Fibroblast of skin of back (primary cell): ENCODE results near the gene ZNF556. TPM values are rescaled to one million over a fixed set of nuclear protein-coding genes. Genes with fewer than 3 reads are reported as not detected.

ENCODE experiments used
- DNase-seq: peaks from one replicate; pipeline ENCODE4 v3.0.0-alpha.2; 2013
- polyA plus RNA-seq, 2 experiments: library from polyadenylated mRNA; unstranded; fragments of 120-200 nt; gene quantifications; one replicate each; pipeline ENCODE4 v1.2.1, GENCODE V29; 2013; ENCODE audit not compliant: insufficient read length in 2 of 2

ZNF556 gene
- 0.07 TPM for polyA plus RNA-seq (2013, experiment 1 of 2; ENCODE audit: insufficient read length)
- polyA plus RNA-seq (2013, experiment 2 of 2; ENCODE audit: insufficient read length): 0.04 TPM

DNA sequence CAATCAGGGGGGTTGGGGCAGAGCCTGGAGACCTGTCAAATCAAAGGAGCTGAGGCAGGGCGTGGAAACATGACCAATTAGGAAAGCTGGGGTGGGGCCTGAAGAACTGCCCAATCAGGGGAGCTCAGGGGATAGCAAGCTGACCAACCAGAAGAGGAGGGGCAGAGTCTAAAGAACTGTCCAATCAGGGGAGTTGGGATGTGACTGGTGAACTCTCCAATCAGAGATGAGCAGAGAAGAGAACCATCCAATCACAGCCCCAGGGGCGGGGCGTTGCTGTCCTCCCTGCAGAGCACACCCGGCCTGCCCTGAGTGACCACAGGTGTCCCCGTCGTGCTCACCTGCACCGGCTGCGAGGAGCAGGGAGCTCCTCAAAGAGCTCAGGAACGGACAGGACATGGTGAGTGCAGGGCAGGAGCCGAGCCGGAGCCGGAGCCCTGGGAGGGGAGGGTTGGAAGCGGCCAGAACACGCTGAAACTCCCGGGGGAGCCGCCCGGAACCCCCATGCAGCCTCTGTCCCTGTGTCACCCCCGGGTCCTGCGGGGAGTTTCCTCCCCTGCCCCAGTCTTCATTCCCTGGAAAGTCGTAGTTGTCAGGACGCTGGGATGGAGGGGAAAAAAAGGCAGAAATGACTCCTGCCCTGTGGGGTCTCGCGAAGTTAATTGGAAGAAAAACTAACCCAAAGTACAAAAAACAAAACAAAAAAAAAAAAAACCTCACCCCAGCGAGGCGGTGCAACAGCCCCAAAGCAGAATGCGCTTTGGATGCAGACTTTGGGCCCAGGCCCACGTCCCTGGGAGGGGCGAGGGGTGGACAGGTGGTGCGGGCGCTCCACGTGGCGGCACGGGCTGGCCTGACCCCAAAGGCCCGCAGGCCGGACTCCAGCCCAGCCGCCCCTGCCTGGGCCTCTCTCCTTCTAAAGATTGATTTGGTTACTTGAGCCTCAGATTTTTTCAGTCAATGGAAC is at the start of gene ZNF556:
TSS of gene ZNF556 (plus strand) at position 311 of the 967 bp plus-strand sequence. CDS start at position 398, 87 bp downstream.
- DNase-seq: no peak

DNA sequence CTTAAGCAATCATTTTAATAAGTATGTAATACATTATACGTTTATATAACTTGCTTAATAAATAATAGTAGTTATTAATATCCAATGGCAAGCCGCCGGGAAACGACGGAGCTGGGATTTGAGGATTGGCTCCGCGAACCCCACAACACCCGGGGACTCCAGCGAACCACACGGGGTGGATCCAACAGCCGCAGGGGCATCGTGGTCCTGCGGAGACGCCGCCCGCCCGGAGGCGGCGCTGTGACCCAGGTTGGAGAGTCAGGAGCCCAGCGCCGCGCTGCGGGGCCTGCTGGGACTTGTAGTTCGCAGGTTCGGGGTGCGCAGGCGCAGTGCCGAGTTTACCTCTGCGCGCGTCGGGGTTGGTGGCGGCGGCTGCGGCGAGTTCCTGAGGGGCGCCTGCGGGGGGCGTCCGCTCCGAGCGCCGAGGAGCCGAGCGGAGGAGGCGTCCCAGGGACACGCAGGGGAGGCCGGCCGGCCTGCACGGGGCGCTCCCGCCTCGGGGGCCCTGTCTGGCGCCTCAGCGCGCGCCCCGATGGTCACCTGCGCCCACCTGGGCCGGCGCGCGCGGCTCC is 47.5 kb upstream of the ZNF556 start, which contains the start of gene ZNF554:
TSS of gene ZNF554 (plus strand) at position 329 of the 572 bp plus-strand sequence. CDS start at position 533, 204 bp downstream.
- DNase-seq: peak; percentile 90

DNA sequence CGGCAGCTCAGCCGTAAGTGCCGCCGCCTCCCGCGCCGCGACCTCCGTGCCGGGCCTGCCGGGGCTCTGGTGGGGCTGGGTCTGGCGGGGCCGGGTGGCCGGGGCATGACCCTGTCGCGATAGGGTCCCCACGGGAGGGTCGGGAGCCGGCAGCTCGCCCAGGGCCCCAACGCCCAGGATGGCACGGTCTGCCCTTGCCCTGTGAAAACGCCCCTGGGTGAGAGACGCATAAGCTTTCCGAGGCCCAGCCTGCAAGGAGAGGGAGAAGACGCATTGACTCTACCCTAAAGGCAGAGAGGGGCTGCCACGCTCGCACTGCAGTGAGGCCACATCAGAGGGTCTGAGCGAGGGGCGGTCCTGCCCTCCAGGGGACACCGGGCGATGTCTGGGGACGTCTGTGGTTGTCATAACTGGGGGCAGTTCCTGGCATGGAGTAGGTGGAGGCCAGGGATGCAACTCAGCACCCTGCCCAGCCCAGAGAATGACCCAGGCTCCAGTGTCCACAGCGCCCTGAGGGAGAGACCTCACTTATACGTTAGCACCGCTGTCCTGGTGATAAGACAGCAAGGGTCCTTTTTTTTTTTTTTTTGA is 46.9 kb upstream of the ZNF556 start:
- no peak for DNase-seq

DNA sequence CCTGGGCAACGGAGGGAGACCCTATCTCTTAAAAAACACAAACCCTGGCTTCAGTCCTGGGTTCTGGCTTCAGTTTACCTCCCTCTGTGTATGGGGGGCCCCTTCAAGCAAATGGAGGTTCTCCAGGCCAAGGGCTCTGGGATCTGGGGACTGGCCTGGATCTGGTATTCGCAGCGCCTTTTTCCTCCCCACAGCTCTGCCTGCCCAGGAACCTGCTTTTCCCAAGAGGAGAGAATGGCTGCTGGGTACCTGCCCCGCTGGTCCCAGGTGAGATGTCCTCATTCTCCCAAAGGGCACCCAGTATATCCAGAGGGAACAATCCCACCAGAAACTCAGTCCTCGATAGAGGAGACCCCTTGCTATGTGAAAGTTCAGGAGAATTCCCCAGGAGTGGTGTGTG is 44.3 kb upstream of the ZNF556 start:
- no peak for DNase-seq

DNA sequence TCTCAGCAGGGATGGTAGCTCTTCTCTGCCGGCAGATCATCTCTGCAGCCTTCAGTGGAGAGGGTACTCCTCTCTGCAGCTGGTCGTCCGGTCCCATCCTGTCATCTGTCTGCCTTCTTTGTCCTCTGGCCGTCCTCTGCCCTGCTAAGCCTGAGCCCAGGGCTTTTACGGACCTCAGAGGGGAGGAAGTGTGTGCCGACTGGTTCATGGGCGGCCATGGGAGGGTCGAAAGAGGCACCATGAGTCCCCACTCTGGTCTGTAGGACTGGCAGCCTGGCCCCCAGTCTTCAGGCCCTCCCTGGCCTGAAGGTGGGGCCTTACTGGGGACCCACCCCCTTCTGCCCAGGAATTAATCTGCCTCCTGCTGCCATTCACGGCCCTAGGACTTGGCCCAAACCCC is 43.5 kb upstream of the ZNF556 start:
- no peak for DNase-seq

DNA sequence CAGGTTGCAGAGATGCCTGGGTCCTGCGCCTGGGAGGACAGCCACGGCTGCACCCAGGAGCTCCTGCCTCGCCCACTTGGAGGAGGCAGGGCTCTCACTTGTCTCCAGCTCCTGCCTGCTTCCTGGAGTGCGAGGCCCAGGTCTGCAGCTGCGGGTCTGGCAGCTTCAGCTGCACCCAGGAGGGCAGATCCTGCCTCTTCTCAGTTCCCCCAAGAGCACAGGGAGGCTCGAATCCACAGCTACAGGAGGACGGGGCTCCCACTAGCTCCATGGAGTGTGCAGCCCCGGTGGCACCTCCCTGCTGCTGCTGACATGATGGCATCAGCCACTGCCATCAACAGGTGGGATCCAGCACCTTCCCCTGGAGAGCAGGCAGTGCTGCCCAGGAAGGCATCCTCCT is 43.0 kb upstream of the ZNF556 start:
- no peak for DNase-seq

DNA sequence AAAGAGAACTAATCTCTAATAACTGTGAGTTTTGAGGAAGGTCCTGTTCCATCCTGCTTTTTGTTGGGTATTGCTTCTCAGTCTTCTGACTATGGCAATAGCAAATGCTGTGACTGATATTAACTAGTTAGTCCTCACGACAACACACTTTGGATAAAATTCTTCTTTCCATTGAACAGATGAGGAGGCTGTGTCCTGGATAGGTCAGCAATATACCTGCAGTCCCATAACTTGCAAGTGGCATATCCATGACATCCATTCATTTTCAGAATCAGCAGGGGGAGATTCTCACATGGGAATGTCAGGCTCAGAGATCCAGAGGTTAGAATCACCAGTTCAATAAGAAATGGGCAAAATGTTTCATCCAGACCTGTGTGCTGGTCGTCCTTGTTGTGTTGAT is 40.1 kb upstream of the ZNF556 start:
- DNase-seq: no peak

DNA sequence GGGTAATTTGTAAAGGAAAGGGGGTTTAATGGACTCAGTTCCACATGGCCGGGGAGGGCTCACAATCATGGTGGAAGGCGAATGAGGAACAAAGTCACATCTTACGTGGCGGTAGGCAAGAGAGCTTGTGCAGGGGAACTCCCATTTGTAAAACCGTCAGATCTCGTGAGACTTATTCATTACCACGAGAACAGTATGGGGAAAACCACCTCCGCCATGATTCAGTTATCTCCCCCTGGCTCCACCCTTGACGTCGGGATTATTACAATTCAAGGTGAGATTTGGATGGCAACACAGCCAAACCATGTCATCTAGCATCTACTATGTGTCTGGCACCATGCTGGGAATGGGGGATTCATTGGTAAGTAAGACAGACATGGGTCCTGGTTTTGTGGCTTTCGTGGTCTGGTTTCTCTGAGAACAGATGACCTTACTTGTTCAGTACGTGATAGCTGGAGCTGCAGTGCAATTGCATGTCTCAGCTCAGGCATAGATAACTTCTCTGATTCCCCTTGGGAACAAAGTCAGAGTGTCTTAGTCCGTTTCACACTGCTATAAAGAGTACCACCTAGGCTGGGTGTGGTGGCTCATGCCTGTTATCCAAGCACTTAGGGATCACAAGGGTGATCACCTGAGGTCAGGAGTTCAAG is 39.2 kb upstream of the ZNF556 start:
- DNase-seq: no peak

DNA sequence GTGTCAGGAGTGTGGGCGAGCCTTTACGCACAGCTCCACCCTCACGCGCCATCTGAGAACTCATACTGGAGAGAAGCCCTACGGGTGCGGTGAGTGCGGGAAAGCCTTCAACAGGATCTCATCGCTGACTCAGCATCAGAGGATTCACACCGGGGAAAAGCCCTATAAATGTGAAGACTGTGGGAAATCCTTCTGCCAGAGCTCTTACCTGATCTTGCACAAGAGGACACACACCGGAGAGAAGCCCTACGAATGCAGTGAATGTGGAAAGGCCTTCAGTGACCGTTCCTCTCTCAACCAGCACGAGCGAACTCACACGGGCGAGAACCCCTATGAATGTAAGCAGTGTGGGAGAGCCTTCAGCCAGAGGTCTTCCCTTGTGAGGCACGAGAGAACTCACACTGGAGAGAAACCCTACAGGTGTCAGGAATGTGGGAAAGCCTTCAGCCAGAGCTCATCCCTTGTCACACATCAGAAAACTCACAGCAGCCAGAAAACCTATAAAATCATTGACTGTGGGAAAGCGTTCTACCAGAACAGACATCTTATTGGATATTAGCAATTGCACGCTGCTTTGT is 32.8 kb upstream of the ZNF556 start:
- DNase-seq: no peak

DNA sequence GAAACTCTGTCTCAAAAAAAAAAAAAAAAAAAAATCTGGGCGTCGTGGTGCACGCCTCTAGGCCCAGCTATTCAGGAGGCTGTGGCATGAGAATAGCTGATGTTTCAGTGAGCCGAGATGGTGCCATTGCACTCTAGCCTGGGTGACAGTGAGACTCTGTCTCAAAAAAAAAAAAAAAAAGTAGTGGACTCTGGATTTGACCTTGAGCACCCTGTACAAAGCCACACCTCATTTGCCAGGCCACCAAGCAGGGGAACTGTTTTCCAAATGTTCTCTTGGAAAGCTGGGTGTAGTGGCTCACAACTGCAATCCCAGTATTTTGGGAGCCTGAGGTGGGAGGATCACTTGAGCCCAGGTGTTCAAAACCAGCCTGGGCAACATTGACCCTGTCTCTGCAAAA is 29.7 kb upstream of the ZNF556 start:
- DNase-seq: no peak

DNA sequence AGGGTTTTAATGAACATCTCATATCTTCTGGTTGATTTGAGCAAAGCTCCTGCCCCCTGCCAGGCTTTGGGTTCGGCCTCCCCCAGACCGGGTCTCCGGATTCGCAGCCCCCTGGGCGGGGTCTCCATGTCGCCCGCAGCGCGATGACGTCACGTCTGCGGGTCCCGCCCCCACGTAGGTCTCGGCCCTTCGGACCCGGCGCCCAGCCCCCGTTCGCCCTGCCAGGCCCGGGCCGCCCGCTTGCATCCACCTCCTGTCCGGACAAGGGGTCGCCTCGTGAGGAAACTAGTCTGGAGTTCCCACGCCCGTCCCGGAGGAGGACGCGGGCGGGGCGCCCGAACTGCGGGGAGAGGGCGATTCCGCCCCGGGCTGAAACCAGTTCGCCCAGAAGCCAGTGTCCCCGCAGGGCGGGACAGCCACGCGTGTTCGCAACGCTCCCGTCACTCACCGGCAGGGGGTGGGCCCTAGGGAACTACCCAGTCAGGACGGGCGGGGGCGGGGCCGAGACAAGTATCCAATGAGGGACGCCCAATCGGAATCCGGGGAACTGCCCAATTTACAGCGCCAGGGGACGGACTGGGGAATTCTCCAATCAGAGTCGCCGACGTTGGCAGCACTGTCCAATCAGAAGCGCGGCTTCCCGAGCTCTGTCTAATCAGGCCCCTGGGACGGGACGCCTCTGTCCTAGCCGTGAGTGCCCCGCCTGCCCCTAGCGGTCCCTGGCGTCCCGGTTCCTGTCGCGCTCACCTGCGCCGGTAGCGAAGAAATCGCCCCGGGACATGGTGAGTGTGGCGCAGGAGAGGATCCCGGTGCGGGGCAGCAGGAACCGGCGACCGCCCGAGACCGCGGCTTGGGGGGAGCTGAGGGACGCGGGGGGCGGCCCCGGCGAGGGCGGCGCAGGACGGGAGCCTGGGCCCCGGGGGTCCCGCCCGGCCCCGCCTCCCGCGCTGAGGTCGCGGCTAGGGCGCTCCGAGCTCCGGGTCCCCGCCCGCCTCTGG is 26.0 kb upstream of the ZNF556 start, which contains the start of gene ZNF555:
TSS of gene ZNF555 (plus strand) at position 682 of the 998 bp plus-strand sequence. CDS start at position 780, 98 bp downstream.
- DNase-seq: peak; percentile 99

DNA sequence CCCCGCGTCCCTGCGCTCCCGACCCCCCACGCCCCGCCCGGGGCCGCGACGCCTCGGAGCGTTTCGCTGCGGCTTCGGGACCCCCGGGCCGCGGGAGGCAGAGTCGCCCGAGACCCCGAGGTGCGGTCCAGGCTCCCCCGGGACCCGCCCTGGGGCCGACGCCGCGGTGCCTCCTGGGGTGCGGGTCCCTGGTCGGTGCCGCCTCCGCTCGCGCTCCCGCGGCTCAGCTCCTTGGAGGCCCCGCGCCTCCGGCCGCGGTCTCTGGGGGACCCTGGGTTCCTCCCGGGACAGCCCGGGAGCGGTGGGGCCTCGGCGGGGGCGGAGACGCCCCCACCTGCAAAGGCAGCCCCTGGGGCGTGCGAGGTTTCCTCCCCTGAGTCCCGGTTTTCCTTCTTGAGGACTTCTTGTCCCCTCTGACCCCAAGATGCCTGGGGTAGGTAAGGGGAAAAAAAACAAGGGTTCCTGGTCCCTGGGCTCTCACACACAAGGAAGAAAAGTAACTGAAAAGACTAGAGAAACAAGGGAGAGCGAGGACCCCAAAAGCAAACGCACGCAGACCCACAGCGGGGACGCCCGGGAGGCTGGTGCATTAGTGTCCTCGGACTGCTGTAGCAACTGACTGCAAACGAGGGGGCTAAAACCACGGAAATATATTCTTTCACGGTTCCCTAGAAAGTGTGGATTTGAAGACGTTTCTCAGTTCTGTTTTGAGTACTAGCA is 25.1 kb upstream of the ZNF556 start:
- DNase-seq: no peak

DNA sequence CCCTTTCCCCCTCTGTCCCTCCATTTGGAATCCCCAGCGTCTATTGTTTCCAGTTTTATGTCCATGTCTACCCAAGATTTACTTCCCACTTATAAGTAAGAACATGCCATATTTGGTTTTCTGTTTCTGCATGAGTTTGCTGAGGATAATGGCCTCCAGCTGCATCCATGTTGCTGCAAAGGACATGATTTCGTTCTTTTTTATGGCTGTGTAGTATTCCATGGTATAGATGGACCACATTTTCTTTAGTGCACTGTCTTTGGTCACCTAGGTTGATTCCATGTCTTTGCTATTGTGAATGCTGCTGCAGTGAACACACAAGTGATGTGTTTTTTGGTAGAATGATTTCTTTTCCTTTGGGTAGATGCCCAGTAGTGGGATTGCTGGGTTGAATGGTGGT is 22.0 kb upstream of the ZNF556 start:
- DNase-seq: no peak

DNA sequence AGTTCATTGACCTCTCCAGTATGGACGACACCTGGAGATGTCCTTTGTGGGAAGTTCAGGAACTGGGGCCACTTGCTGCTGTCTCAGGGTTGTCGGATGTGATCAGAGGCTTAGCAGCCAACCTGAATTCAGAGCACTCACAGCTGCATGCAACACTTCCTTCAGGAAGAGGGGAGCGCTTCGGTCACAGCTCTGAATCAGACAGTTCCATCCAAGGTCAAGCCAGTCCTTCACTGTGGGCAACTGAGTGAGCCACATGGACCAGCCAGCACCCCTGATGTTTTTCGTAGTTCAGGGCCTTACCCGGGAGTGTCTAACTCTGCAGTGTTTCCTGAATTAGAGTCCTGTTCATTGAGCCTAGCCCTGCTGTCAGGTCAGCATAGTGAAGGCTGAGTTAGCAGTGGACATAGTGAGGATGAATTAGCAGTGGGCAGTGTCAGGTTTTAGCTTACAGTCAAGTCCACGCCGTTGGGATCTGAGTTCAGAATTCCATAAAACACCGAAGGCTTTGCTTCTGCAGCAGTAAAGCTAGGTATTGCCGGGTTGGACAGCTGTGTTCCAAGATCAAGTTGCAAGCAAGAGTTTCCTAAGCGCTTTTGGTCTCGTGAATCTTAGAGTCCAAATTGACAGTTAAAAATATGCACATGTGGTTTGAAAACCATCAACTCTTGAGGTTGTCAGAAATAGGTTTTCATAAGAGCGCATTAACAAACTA is 20.8 kb upstream of the ZNF556 start:
- no peak for DNase-seq

DNA sequence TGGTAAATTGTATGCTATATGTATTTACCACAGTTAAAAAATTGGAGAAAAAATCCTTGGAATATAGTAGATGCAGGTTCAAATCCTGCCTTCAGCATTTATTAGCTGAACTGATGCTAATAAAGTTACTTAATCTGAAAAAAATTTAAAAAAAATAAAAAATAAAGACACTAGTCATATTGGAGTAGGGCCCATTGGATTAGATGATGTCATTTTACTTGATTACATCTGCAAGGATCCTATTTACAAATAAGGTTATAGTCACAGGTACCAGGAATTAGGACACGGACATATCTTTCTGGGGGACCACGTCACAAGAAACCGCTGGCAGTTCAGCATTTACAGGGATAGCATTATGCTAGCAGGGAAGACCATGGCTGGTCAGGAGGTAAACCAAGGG is 19.6 kb upstream of the ZNF556 start:
- no peak for DNase-seq

DNA sequence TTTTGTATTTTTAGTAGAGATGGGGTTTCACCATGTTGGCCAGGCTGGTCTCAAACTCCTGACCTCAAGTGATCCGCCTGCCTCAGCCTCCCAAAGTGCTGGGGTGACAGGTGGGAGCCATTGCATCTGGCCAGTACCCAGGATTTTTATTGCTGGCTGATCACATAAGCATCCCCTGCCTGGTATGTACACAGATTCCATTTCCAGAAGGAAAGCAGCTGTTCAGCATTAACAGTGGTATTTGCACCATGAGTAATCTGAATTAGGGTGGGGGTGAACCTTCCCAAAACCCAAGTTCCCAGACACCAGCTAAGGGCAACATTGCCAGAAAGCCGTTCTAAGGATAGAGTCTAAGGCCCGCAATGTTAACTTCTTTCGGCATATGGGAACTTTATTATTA is 18.5 kb upstream of the ZNF556 start:
- DNase-seq: peak; percentile 29

DNA sequence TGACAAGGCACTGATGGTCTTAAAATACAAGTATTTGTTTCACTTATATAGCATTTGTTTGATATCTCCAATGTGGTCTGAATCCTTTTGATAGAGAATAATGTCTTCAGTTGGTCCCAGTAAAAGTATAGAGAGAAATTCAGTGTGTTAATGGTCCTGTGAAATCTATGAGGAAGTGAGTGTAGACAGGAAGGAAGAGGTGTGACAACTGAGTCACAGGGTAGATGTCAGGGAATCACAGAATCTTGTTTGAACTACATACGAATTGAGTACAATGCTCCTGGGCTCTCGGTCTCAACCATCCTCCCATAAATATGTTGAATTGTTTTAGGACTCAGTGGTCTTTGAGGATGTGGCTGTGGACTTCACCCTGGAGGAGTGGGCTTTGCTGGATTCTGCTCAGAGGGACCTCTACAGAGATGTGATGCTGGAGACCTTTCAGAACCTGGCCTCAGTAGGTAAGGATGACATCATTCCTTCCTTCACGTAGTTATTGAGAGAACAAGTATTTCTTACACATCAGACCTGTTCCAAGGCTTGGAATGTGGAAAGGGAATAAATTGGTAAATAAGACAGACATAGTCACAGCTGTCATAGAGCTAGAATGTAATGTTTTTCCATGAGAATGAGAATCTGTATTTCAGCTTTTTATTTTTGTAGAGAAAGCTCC is 16.7 kb upstream of the ZNF556 start:
- DNase-seq: no peak

DNA sequence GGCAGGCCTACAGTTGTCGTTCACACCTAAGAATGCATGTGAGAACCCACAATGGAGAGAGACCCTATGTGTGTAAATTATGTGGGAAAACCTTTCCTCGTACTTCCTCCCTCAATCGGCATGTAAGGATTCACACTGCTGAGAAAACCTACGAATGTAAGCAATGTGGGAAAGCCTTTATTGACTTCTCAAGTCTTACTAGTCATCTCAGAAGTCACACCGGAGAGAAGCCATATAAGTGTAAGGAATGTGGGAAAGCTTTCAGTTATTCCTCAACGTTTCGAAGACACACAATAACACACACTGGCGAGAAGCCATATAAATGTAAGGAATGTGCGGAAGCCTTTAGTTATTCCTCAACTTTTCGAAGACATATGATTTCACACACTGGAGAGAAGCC is 14.5 kb upstream of the ZNF556 start:
- no peak for DNase-seq

DNA sequence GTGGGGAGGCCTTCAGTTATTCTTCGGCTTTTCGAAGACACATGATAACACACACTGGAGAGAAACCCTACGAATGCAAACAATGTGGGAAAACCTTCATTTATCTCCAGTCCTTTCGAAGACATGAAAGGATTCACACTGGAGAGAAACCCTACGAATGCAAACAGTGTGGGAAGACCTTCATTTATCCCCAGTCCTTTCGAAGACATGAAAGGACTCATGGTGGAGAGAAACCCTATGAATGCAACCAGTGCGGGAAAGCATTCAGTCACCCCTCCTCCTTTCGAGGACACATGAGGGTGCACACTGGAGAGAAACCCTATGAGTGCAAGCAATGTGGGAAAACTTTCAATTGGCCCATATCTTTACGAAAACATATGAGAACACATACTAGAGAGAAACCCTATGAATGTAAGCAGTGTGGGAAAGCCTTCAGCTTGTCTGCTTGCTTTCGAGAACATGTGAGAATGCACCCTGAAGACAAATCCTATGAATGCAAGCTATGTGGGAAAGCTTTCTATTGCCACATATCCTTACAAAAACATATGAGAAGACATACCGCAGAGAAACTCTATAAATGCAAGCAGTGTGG is 14.0 kb upstream of the ZNF556 start:
- DNase-seq: no peak
